ENCODE results near the gene CHST11.

CHST11 gene

GRCh38 chr12:104473374-104473983 lies 16.7 kb downstream of the CHST11 start:
- FAIRE-seq = no peak
- TF ChIP-seq POLR2A (IDR thresholded peaks at IDR 0.05; ENCODE audit: low read depth, low read length) = no peak
- no peak for DNase-seq (ENCODE audit: insufficient read length, low spot score)

- FAIRE-seq = no peak
- DNase-seq (ENCODE audit: insufficient read length, low spot score) = no peak
- TF ChIP-seq POLR2A (IDR thresholded peaks at IDR 0.05; ENCODE audit: low read depth, low read length) = no peak
These were observed 18.5 kb downstream of the CHST11 start for GRCh38 chr12:104475271-104475670.

- FAIRE-seq = no peak
- no peak for TF ChIP-seq POLR2A (IDR thresholded peaks at IDR 0.05; ENCODE audit: low read depth, low read length)
- DNase-seq (ENCODE audit: insufficient read length, low spot score) = no peak
These were observed 21.0 kb downstream of the CHST11 start for GRCh38 chr12:104477510-104478390.

- no peak for DNase-seq (ENCODE audit: insufficient read length, low spot score)
- no peak for TF ChIP-seq POLR2A (IDR thresholded peaks at IDR 0.05; ENCODE audit: low read depth, low read length)
- no peak for FAIRE-seq
These were observed 21.8 kb downstream of the CHST11 start for GRCh38 chr12:104478396-104479122.

GRCh38 chr12:104479123-104479662 lies 22.4 kb downstream of the CHST11 start:
- no peak for TF ChIP-seq POLR2A (IDR thresholded peaks at IDR 0.05; ENCODE audit: low read depth, low read length)
- DNase-seq (ENCODE audit: insufficient read length, low spot score) (no peak), FAIRE-seq (no peak)

- DNase-seq (ENCODE audit: insufficient read length, low spot score) = no peak
- TF ChIP-seq POLR2A (IDR thresholded peaks at IDR 0.05; ENCODE audit: low read depth, low read length) = no peak
- no peak for FAIRE-seq
These were observed 23.3 kb downstream of the CHST11 start for GRCh38 chr12:104480012-104480411.

GRCh38 chr12:104480826-104481440 lies 24.2 kb downstream of the CHST11 start:
- DNase-seq (ENCODE audit: insufficient read length, low spot score) = peak; percentile 53

GRCh38 chr12:104482113-104482512 lies 25.4 kb downstream of the CHST11 start:
- no peak for FAIRE-seq
- no peak for TF ChIP-seq POLR2A (IDR thresholded peaks at IDR 0.05; ENCODE audit: low read depth, low read length)

More at GRCh38 chr12:104480826-104481440, 24.2 kb downstream of the CHST11 start:
- peak; percentile 72 for FAIRE-seq
- TF ChIP-seq POLR2A (IDR thresholded peaks at IDR 0.05; ENCODE audit: low read depth, low read length) = no peak

GRCh38 chr12:104482748-104483147 lies 26.0 kb downstream of the CHST11 start:
- no peak for TF ChIP-seq POLR2A (IDR thresholded peaks at IDR 0.05; ENCODE audit: low read depth, low read length)
- FAIRE-seq (no peak), DNase-seq (ENCODE audit: insufficient read length, low spot score) (no peak)

More at GRCh38 chr12:104482113-104482512, 25.4 kb downstream of the CHST11 start:
- DNase-seq (ENCODE audit: insufficient read length, low spot score) = no peak

- DNase-seq (ENCODE audit: insufficient read length, low spot score) = no peak
- TF ChIP-seq POLR2A (IDR thresholded peaks at IDR 0.05; ENCODE audit: low read depth, low read length) = no peak
- FAIRE-seq = no peak
These were observed 27.3 kb downstream of the CHST11 start for GRCh38 chr12:104484079-104484478.

GRCh38 chr12:104485651-104486362 lies 29.1 kb downstream of the CHST11 start:
- no peak for FAIRE-seq
- no peak for DNase-seq (ENCODE audit: insufficient read length, low spot score)

GRCh38 chr12:104486363-104486750 lies 29.6 kb downstream of the CHST11 start:
- no peak for DNase-seq (ENCODE audit: insufficient read length, low spot score)
- no peak for TF ChIP-seq POLR2A (IDR thresholded peaks at IDR 0.05; ENCODE audit: low read depth, low read length)
- no peak for FAIRE-seq

More at GRCh38 chr12:104485651-104486362, 29.1 kb downstream of the CHST11 start:
- no peak for TF ChIP-seq POLR2A (IDR thresholded peaks at IDR 0.05; ENCODE audit: low read depth, low read length)
